NOMO-1 treated with dmso at 0.1 percent for 144 hours (cell line): ENCODE results near the gene CAMTA1.

Experiments
- DNase-seq: peaks from one replicate; lab custom pipeline; 2025; ENCODE audit not compliant: unreplicated experiment; lab: John Stamatoyannopoulos, UW

Gene CAMTA1

DNA sequence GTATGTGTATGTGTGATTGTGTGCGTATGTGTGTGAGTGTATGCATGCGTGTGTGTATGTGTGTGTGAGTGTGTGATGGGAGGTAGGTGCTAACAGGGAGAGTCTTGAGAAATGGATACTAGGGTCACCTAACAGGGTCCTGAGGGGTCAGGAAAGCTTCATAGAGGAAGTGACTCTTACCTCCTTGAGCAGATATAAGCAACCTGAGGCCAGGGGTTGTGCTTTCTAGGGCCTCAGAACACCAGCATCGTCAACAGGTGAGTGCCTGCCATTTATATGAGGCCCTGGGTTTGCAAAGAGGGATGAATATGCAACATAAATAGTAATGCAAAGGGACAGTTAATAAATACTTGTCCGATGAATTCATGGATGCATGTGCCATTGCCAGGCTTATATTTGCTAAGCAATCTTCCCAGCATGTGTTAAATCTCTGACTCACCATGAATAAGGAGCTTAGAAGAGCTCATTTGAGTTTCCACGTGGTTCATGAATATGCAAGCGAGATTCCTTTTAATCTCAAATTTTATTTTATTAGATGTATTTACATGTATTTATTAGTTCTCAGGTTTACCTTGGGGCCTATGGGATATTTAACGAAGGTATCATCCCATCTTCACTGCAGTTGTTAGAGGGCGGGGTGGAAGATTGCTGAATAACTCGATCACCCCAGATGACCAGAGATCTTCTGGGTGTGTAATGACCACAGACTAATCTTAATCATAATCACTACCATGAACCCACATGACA is 438.3 kb downstream of the CAMTA1 start:
- DNase-seq, result no peak

- no peak for DNase-seq
Measured at GRCh38 chr1:7224081-7224534, 438.9 kb downstream of the CAMTA1 start.

DNA sequence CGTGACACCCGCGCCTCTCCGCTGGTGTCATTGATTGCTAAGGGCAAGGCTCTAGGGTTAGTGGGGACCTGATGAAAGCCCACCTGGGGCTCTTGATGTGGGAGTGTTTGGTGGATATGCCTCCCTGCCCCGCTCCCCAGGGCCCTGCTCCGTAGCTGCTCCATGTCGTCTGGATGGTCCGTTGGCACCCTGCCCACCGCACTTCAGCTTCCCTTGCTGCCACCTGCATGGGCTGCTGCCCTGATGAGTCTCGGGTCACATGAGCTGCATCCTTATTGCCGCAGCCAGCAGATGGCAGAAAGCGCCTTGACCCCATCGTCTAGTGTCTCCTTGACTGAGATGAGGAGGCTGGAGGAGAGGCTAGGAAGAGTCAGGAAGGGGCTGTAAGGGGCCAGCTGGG is 439.4 kb downstream of the CAMTA1 start:
- DNase-seq, result no peak

GRCh38 chr1:7225711-7226505 is 440.7 kb downstream of the CAMTA1 start:
- DNase-seq, result no peak

DNA sequence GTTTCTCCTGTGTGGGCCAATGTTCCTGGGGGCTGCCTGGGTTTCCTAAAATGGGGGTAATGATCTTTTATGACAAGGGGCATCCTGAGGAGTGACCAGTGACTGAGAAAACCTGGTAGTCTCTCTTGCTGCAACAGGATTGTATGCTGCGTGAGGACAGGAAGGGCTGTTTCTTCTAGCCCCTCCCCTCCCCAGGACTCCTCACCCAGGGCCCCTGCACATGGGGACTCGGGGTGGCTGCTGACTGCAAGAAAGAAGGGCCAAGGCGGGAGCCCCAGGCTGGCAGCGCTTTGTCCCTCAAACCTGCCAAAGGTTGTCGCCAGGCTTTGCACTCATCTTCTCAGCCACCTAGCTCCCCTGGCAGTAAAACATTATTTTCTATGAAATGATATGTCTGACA is 442.4 kb downstream of the CAMTA1 start:
- no peak for DNase-seq

DNA sequence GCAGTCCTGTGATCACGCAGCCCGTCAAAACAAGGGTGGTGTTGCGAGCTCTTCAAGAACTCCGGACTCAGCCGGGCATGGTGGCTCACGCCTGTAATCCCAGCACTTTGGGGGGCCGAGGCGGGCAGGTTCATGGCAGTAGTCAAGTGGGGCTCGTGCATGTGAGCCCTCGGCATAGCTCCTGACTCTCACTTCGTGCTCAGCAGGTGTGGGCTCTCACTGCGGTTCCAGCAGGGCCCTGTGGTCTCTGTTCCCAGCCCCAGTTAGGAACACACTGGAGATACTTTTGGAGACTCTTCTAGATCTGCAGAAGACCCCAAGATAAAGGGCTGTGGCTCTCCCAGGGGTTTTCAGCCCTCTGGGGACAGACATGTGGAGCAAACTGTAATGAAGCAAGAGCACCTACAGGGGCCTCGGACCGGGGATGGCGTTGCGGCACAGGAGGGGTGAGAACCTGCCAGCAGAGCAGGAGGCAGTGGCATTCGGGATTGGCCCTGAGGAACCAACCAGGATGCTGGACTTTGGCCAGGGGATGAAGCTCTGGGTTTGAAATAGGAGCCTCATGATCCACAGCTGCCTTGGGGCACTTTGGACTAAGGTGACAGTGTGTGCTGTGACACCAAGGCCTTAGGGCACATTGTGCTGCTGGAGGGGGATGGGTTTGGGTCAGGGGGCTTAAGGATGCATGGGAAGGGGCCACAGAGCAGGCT is 443.2 kb downstream of the CAMTA1 start:
- DNase-seq, result no peak

GRCh38 chr1:7229186-7229585 is 443.9 kb downstream of the CAMTA1 start:
- DNase-seq, result no peak

GRCh38 chr1:7229696-7230631 is 444.7 kb downstream of the CAMTA1 start:
- no peak for DNase-seq

DNA sequence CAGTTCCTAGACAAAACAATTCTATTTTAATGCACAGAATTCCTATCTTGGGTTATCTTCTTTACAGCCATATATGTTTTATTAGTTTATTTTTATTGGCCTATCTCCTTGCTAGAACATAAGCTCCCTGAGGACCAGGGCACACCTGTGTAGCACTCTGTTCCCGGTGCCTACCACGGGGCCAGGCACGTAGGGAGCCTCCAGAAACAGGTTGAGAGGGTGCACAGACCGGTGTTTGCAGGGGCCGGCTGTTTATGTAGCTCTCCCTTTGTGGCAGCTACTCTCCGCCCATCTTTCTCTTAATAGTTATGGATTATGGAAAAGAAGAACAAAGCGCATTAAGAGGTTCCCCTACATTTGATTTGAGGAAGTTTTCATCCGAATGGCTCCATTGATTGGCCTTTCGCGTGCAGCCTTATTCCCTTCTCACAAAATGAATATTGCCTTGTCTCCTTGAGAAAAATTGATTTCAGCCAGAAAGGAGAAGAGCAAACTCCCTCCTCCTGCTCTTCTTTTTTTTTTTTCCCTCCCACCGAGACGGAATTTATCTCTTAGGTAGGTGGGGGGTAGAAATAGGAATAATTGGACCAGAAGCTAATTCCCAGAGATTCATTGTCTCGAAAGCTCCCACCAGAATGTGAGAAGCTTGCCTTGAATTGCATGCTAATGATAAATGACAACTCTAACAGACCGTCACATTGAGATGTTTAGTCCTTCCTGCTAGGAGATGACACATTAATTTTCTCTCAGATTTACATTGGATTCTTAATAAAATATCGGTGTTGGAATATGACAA is 447.4 kb downstream of the CAMTA1 start:
- DNase-seq, result no peak

GRCh38 chr1:7233237-7233540 is 447.9 kb downstream of the CAMTA1 start:
- DNase-seq, result no peak

- no peak for DNase-seq
Measured at GRCh38 chr1:7233646-7234470, 448.6 kb downstream of the CAMTA1 start.

GRCh38 chr1:7234471-7234755 is 449.2 kb downstream of the CAMTA1 start:
- no peak for DNase-seq

GRCh38 chr1:7235871-7236517 is 450.7 kb downstream of the CAMTA1 start:
- no peak for DNase-seq

GRCh38 chr1:7236844-7237515 is 451.7 kb downstream of the CAMTA1 start:
- no peak for DNase-seq

- DNase-seq, result no peak
Measured at GRCh38 chr1:7247158-7247557, 461.9 kb downstream of the CAMTA1 start.

DNA sequence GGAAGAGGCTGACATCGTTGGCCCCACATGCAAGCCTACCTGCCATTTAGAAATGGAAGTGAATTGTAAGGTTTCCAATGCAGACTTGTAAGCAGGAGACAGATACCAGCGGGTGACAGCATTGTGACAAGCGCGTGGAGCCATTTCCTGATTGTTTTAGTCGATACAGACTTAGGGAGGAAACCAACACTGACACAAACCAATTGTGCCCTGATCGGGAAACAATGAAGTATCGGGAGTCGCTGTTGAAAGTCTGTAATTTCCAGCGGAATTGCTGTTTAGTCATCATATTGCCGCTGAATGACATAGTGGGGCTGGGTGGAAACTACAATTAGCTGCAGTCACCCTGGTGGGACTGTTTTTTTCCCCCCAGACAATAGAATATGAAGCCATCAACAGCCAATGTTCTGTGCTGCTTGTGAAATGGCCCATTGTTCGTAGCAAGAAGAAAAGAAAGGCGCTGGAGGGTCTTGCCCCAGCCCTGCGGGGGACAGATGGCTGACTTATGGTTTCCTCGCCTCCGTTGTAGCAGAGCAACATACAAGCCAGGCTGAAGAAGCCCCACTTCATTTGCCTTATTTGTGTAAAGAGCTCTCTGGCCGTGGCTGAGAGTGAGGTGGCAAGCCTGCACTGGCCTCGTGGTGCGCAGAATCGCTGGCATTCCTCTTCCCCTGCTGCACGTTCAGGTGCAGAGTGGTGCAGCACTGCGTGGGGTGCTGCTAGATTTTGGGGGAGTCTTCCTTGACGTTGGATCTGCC is 462.7 kb downstream of the CAMTA1 start:
- no peak for DNase-seq

DNA sequence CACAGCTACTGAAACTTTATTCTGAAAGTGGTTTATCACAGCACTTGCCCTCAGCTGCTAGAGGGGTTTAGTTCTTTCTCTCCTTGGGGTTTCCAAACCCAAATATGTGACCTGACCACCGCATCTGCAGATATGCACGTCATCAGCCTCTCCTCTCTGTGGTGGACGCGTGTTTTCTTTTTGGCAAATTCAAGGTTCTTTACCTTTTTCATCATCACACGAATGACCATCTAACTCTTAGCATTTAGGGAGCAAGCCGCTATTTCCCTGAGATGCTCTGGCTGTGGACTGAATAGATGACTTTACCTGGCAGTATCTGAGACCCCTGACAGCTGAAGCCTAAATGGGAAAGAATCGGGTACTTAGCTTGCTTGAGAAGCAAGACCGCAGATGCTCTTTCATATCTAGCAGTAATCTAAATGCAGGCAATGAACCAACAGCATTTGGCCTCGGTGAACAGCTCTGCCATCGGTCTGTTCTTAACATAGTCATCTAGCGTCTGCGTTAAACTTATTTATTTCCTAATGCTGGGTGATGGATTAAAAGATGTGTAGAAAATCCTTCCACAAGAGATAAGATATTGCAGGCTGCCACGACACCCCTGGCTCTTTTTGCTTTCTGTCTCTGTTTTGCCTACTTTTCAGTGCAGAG is 463.4 kb downstream of the CAMTA1 start:
- no peak for DNase-seq
